ENCODE results near the gene CNST.

DNA sequence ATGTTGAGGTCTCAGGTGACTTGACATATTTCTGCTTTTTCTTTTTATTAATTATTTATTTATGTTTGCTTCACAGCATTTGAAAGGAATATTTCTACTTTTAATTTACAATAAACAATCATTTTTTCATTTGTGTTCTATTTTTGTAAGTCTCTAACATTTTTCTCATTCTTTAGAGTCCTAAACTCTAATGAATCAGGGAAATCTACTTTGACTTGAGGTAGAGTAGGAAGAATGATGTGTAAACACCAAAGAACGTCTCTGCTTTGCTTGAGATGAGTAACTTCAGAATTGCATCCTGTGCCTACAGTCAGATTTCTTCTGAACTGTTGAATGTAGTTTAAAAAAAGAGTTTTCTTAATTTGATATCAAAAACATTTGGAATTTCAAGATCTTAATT, 65.2 kb downstream of the CNST start:
- TF ChIP-seq, protein P1, sequence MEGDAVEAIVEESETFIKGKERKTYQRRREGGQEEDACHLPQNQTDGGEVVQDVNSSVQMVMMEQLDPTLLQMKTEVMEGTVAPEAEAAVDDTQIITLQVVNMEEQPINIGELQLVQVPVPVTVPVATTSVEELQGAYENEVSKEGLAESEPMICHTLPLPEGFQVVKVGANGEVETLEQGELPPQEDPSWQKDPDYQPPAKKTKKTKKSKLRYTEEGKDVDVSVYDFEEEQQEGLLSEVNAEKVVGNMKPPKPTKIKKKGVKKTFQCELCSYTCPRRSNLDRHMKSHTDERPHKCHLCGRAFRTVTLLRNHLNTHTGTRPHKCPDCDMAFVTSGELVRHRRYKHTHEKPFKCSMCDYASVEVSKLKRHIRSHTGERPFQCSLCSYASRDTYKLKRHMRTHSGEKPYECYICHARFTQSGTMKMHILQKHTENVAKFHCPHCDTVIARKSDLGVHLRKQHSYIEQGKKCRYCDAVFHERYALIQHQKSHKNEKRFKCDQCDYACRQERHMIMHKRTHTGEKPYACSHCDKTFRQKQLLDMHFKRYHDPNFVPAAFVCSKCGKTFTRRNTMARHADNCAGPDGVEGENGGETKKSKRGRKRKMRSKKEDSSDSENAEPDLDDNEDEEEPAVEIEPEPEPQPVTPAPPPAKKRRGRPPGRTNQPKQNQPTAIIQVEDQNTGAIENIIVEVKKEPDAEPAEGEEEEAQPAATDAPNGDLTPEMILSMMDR (optimal IDR thresholded peaks at IDR 0.05 in 1 of 3, IDR thresholded peaks at IDR 0.05 in 1 of 3, conservative IDR thresholded peaks at IDR 0.05 in 1 of 3; ENCODE audit: extremely low read depth in 1 of 3, insufficient read depth in 2 of 3, low read length in 3 of 3), result no peak
- no peak for TF ChIP-seq EZH2 (IDR thresholded peaks at IDR 0.05; ENCODE audit: low read length)
